Mammary epithelial cell (primary cell): ENCODE results near the gene PCYOX1L.
A peak's percentile ranks its signal among the peaks of the same experiment; 100 is the strongest.

ENCODE experiments used
- EZH2 ChIP-seq: IDR thresholded peaks from 2 replicates; pipeline ENCODE4 v1.6.1; 2012; ENCODE audit warnings: low read length, inconsistent platforms, borderline replicate concordance
- TF ChIP-seq, protein P1 (sequence below), 2 donors: IDR thresholded peaks in 1 of 2; conservative IDR thresholded peaks in 1 of 2; 2 replicates each; pipeline ENCODE4 v1.5.1; 2011 to 2012; ENCODE audit warnings: inconsistent platforms in 2 of 2, low read length in 2 of 2, mild to moderate bottlenecking in 2 of 2, control low read depth in 1 of 2, low read depth in 1 of 2; ENCODE audit not compliant: insufficient read depth in 1 of 2; ENCODE audit errors: extremely low read depth in 1 of 2

DNA sequence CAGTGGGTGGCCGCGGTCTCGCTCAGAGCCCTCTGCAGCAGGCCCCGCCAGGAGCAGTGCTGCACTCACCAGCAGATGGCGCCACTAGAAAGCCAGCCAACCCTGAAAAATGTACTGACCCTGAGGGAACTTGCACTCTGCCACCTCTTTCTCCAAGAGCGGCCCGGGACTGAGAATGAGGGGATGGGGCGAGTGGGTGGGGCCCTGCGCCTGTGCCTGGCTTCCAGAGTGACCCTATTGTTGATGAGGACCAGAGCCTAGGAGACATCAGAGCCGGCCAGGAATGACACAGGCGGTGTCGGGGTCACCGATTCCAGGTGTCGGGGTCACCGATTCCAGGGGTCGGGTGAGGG lies 24.1 kb downstream of the PCYOX1L start:
- TF ChIP-seq, protein P1, sequence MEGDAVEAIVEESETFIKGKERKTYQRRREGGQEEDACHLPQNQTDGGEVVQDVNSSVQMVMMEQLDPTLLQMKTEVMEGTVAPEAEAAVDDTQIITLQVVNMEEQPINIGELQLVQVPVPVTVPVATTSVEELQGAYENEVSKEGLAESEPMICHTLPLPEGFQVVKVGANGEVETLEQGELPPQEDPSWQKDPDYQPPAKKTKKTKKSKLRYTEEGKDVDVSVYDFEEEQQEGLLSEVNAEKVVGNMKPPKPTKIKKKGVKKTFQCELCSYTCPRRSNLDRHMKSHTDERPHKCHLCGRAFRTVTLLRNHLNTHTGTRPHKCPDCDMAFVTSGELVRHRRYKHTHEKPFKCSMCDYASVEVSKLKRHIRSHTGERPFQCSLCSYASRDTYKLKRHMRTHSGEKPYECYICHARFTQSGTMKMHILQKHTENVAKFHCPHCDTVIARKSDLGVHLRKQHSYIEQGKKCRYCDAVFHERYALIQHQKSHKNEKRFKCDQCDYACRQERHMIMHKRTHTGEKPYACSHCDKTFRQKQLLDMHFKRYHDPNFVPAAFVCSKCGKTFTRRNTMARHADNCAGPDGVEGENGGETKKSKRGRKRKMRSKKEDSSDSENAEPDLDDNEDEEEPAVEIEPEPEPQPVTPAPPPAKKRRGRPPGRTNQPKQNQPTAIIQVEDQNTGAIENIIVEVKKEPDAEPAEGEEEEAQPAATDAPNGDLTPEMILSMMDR (conservative IDR thresholded peaks at IDR 0.05 in 1 of 2, IDR thresholded peaks at IDR 0.05 in 1 of 2; ENCODE audit: extremely low read depth in 1 of 2, insufficient read depth in 1 of 2, low read depth in 1 of 2, low read length in 2 of 2): peak; percentile 90 to 96
- no peak for TF ChIP-seq EZH2
